Mesothelial cell of epicardium (in vitro differentiated cells): Measurements from ENCODE around the gene TMEM178B. TPM values are rescaled to one million over a fixed set of nuclear protein-coding genes. Genes with fewer than 3 reads are reported as not detected.
"Not testable (repeated sequence)": the region's sequence is repeated elsewhere in the genome, so short reads cannot be mapped to it uniquely, and the experiment has no call there.

Experiments
- DNase-seq, 2 experiments: peaks; one replicate each; pipeline ENCODE4 v3.0.0; 2021; ENCODE audit warnings: low spot score in 2 of 2; ENCODE audit not compliant: unreplicated experiment in 2 of 2
- H3K27ac Mint-ChIP-seq: 2 replicates; pipeline ENCODE4 v1.8.0; 2021; ENCODE audit warnings: mixed read lengths
- H3K27me3 Mint-ChIP-seq: 2 replicates; pipeline ENCODE4 v1.8.0; 2021; ENCODE audit warnings: low read depth, mixed read lengths
- H3K36me3 Mint-ChIP-seq: 2 replicates; pipeline ENCODE4 v1.8.0; 2021; ENCODE audit warnings: mixed read lengths
- H3K4me1 Mint-ChIP-seq: 2 replicates; pipeline ENCODE4 v1.8.0; 2021; ENCODE audit warnings: mixed read lengths
- H3K4me3 Mint-ChIP-seq: 2 replicates; pipeline ENCODE4 v1.8.0; 2021; ENCODE audit warnings: mild to moderate bottlenecking, moderate library complexity, mixed read lengths
- H3K9me3 Mint-ChIP-seq: 2 replicates; pipeline ENCODE4 v1.8.0; 2021; ENCODE audit warnings: mixed read lengths
- total RNA-seq: library from RNA; stranded (reverse); gene quantifications from 3 replicates; pipeline ENCODE4 v1.2.1, GENCODE V29; 2021
- TF ChIP-seq, protein P1 (sequence below): fragments of 200-600 bp; sonication (generic); IDR thresholded peaks from one replicate; pipeline ENCODE4 v1.5.0; 2021; ENCODE audit warnings: antibody characterized with exemption; ENCODE audit not compliant: unreplicated experiment

Gene TMEM178B
- total RNA-seq, 1 donor from 2014 or later: 0.16 TPM

DNA sequence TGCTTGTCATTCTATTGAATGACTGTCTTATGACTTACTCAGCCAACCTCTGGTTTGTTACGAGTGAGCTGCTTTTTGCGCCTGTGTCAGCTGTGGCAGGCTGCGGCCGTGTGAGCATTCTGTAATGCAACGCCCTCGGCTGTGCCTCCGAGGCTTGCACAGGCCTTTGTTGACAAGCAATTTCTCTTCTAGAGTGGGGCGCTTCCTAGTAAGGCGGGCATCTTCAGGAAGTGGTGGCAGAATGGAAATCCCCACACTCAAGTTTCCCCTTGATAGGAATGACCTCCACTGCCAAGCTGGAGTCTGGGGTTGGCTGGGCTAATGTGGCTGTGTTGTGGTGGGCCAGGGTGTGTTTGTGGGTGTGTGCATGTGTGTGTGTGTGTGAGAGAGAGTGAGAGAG lies 20.2 kb upstream of the TMEM178B start:
- DNase-seq: no peak
- Mint-ChIP-seq H3K4me3 (no peak overlapping the region), H3K4me1 (no peaks in the 10 kb centered on the region), H3K27me3 (peaks cover 35% of the 10 kb centered on the region), H3K9me3 (no peaks in the 10 kb centered on the region), H3K27ac (no peak overlapping the region), H3K36me3 (no peaks in the 10 kb centered on the region)
- TF ChIP-seq, protein P1, sequence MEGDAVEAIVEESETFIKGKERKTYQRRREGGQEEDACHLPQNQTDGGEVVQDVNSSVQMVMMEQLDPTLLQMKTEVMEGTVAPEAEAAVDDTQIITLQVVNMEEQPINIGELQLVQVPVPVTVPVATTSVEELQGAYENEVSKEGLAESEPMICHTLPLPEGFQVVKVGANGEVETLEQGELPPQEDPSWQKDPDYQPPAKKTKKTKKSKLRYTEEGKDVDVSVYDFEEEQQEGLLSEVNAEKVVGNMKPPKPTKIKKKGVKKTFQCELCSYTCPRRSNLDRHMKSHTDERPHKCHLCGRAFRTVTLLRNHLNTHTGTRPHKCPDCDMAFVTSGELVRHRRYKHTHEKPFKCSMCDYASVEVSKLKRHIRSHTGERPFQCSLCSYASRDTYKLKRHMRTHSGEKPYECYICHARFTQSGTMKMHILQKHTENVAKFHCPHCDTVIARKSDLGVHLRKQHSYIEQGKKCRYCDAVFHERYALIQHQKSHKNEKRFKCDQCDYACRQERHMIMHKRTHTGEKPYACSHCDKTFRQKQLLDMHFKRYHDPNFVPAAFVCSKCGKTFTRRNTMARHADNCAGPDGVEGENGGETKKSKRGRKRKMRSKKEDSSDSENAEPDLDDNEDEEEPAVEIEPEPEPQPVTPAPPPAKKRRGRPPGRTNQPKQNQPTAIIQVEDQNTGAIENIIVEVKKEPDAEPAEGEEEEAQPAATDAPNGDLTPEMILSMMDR: no peak

DNA sequence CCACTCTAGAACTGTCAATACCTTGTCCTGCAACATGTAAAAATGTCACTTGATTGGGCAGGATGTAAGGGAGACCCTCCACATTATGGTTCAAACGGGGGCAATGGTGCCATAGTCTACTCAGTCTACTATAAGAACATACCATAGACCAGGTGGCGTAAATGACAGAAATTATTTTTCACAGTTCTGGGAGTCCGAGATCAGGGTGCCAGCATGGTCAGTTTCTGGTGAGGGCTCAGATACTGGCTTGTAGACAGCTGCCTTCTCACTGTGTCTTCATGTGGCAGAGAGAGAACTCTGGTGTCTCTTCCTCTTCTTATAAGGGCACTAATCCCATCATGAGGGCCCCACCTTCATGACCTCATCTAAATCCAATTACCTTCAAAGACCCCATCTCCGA lies 18.7 kb upstream of the TMEM178B start:
- no peaks in the 10 kb centered on the region for H3K36me3 Mint-ChIP-seq
- peaks cover 28% of the 10 kb centered on the region for H3K27me3 Mint-ChIP-seq
- no peak for DNase-seq
- no peaks in the 10 kb centered on the region for H3K4me1 Mint-ChIP-seq
- TF ChIP-seq, protein P1: no peak
- H3K4me3 Mint-ChIP-seq: no peak overlapping the region
- H3K9me3 Mint-ChIP-seq: no peaks in the 10 kb centered on the region
- H3K27ac Mint-ChIP-seq: no peak overlapping the region

DNA sequence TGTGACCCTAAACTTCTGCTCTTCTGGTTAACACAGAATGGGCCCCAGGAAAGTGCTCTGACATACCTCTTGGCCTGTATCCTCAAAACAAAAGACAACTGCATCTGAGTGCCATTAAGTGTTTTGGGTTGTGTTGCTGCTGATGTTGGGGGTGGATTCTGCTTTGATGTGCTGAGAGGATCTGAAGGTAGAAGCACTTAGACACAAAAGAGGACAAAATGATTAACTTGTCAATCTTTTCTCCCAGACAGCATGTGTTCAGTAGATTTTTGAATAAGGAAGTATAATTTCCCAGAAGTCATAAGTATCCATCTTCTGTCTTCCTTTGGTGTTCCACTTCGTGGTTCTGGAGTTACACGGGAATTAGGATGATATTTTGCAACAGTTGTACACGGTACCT lies 16.1 kb upstream of the TMEM178B start:
- Mint-ChIP-seq H3K36me3 (no peaks in the 10 kb centered on the region), H3K4me3 (no peak overlapping the region), H3K27me3 (peaks cover 18% of the 10 kb centered on the region), H3K9me3 (peaks cover 3% of the 10 kb centered on the region), H3K27ac (no peak overlapping the region), H3K4me1 (no peaks in the 10 kb centered on the region)
- no peak for DNase-seq
- TF ChIP-seq, protein P1: no peak

DNA sequence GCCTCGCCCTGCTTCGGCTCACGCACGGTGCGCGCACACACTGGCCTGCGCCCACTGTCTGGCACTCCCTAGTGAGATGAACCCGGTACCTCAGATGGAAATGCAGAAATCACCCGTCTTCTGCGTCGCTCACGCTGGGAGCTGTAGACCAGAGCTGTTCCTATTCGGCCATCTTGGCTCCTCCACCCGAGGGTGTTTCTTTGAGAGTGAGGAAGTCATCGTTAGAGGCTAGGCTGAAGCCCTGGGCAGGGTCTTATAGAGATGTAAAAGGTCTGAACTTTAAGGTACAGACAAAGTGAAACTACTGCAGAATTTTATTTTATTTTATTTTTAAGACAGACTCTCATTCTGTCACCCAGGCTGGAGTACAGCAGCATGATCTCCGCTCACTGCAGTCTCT lies 6.0 kb upstream of the TMEM178B start:
- not testable (repeated sequence) for H3K36me3 Mint-ChIP-seq, H3K27ac Mint-ChIP-seq, H3K4me3 Mint-ChIP-seq, H3K9me3 Mint-ChIP-seq, DNase-seq
- Mint-ChIP-seq H3K27me3 (peaks cover 51% of the 10 kb centered on the region), H3K4me1 (peaks cover 14% of the 10 kb centered on the region)

DNA sequence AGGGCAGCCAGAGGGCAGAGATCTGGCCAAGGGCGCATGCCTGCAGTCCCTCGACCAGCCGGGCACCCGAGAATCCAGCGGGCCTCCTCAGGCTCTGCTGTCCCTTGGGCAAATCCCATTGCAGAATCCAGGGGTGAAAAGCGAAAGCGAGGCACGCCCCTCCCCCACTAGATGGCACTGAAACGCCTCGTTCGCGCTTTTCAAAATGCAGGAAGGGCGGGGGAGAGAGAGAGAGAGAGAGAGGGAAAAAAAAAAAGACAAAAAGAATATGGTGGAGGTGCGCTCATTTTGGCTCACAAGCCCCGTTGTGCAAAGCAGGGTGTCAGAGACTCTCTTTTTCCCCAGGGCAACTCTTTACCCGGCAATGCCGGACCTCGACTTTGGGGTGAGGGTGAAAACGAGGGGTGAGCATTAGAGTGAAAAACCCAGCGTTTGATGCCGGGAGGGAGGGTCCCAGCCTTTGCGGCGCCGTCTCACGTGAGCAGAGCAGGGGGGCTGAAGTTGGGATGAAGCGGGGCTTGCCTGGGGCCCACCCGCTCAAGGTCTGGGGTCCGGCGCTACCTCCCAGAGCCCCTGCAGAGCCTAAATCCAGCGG lies 2.5 kb upstream of the TMEM178B start:
- TF ChIP-seq, protein P1: no peak
- Mint-ChIP-seq H3K9me3 (no peaks in the 10 kb centered on the region), H3K27me3 (peaks cover 60% of the 10 kb centered on the region), H3K4me1 (peaks cover 17% of the 10 kb centered on the region), H3K36me3 (no peaks in the 10 kb centered on the region), H3K4me3 (peak overlapping the region; percentile 65), H3K27ac (no peak overlapping the region)
- peak in 1 of 2 experiments; percentile 39 for DNase-seq

DNA sequence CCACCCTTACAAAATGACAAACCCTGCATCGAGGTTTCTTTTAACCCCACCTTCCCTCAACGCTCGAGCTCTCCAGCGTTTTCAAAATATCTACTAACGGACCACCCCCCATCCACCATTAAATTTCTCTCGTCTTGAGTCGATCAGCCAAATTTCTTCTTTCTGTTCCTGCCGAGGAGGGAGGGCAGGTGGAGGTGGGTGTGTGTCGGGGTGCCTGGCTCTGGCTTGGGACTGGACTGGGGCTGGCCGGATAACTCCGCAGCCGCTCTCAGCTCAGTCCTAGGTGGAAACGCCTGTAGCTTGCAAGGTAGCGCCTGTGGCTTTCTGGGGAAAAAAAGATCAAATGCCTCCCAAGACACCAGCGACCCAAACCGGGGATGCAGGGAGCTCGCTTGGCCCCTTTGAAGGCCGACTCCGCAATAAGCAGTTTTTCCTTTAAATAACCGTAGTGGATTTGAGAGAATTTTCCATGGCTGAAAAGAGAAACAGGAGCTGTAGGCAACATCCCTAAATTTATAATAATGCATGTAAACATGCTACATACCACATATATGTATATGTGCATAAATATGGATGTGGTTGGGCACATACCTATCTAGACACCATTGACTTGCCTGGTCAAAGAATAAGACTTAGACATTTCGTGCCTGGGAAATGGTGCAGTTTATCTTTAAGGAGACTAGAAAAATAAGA lies 1.9 kb upstream of the TMEM178B start:
- peak overlapping the region; percentile 65 for H3K4me3 Mint-ChIP-seq
- no peaks in the 10 kb centered on the region for H3K9me3 Mint-ChIP-seq
- peaks cover 17% of the 10 kb centered on the region for H3K4me1 Mint-ChIP-seq
- no peak overlapping the region for H3K27ac Mint-ChIP-seq
- H3K36me3 Mint-ChIP-seq: no peaks in the 10 kb centered on the region
- peaks cover 60% of the 10 kb centered on the region for H3K27me3 Mint-ChIP-seq
- TF ChIP-seq, protein P1: no peak
- DNase-seq: no peak
